DMS79 treated with DMSO at 0.1 percent for 48 hours (cell line): ENCODE data around the gene GRID1.

Experiments used
- DNase-seq: peaks from one replicate; lab custom pipeline; 2025; lab: John Stamatoyannopoulos, UW

GRID1 gene

GRCh38 chr10:86353506-86354485 is 12.8 kb downstream of the GRID1 start:
- DNase-seq, result no peak

- DNase-seq, result no peak
These were observed 15.7 kb downstream of the GRID1 start for GRCh38 chr10:86350897-86351296.

- DNase-seq, result no peak
These were observed 16.5 kb downstream of the GRID1 start for GRCh38 chr10:86349940-86350630.

GRCh38 chr10:86349474-86349873 is 17.1 kb downstream of the GRID1 start:
- DNase-seq, result no peak

- DNase-seq, result no peak
These were observed 18.0 kb downstream of the GRID1 start for GRCh38 chr10:86348321-86349210.

- no peak for DNase-seq
These were observed 18.7 kb downstream of the GRID1 start for GRCh38 chr10:86347856-86348255.

- no peak for DNase-seq
These were observed 19.6 kb downstream of the GRID1 start for GRCh38 chr10:86346799-86347665.

- DNase-seq, result no peak
These were observed 20.5 kb downstream of the GRID1 start for GRCh38 chr10:86345859-86346798.

- no peak for DNase-seq
These were observed 21.2 kb downstream of the GRID1 start for GRCh38 chr10:86345296-86345858.

- peak; percentile 16 for DNase-seq
These were observed 21.9 kb downstream of the GRID1 start for GRCh38 chr10:86344714-86345161.

GRCh38 chr10:86344281-86344680 is 22.3 kb downstream of the GRID1 start:
- DNase-seq, result no peak

- DNase-seq, result no peak
These were observed 22.8 kb downstream of the GRID1 start for GRCh38 chr10:86343761-86344160.

GRCh38 chr10:86342111-86342863 is 24.3 kb downstream of the GRID1 start:
- DNase-seq, result no peak

GRCh38 chr10:86341361-86341811 is 25.2 kb downstream of the GRID1 start:
- no peak for DNase-seq

GRCh38 chr10:86340991-86341260 is 25.7 kb downstream of the GRID1 start:
- no peak for DNase-seq

GRCh38 chr10:86340176-86340990 is 26.2 kb downstream of the GRID1 start:
- DNase-seq, result peak; percentile 58

GRCh38 chr10:86339226-86339865 is 27.2 kb downstream of the GRID1 start:
- DNase-seq, result no peak
